GM18526 (cell line): ENCODE data around the gene NQO2.
A peak's percentile ranks its signal among the peaks of the same experiment; 100 is the strongest.

Source experiments
- POLR2A ChIP-seq: IDR thresholded peaks from 3 replicates; pipeline ENCODE4 v1.6.1; 2011; ENCODE audit not compliant: insufficient read length; ENCODE audit errors: extremely low read depth

NQO2 gene, protein sequence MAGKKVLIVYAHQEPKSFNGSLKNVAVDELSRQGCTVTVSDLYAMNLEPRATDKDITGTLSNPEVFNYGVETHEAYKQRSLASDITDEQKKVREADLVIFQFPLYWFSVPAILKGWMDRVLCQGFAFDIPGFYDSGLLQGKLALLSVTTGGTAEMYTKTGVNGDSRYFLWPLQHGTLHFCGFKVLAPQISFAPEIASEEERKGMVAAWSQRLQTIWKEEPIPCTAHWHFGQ

DNA sequence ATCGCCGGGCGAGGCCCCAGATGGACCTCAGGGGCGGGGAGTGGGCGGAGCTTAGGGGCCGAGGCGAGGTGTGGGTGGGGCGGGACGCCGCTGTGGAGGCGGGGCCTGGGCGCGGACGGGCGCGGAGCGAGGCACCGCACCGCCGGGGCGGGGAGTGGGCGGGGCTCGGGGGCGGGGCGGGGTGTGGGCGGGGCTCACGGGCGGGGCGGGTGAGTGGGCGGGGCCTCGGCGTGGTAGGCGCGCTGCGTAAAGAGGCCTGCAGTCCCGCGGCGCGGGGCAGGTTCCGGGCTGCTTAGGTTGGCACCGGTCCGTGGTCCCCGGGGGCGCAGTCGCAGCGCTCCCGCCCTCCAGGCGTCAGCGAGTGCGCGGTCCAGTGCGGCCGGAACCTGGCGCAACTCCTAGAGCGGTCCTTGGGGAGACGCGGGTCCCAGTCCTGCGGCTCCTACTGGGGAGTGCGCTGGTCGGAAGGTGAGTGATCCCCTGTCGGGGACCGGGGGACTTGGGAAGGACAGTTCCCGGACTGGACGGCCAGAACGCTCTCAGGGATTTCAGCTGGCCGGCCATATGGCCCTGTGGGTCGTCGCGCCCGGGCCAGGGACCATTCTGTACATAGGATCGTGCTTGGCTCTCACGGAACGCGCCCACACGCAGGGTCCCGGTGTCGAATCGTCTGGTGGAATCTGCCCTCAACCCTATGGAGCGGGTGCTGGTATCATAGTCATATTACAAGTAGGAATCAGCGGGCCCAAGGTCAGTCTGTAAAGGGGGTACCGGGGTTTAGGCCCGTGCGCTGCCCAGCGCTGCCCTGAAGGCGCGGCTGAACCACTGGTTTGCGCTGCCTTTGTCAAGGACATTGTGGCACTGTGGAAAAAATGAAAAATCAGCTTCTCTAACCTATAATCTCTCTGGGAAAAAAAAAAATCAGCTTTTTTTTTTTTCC is at the start of gene NQO2:
Gene NQO2 (plus strand): TSS at position 277 of the 940 bp plus-strand sequence. CDS start 6,659 bp downstream, outside the sequence.
- peak; percentile 87 for TF ChIP-seq POLR2A

DNA sequence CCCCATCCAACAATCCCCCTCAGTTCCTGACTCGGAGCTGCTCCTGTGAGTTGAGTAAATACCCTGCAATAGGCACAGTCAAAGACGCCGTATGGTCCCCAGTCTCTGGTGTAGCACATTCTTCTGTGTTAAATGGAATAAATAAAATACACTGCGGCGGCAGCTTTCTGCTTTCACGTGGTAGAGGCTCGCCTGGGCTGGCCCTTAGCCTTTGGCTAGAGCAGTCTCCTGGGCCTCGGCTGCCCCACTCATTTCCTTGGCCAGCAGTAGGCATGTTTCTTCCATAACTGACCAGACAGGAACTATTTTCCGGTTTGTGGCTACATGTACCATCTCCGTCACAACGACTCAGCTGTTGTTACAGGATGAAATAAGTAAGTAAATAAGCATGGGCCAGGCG is 49.0 kb upstream of the NQO2 start:
- TF ChIP-seq POLR2A, result no peak

DNA sequence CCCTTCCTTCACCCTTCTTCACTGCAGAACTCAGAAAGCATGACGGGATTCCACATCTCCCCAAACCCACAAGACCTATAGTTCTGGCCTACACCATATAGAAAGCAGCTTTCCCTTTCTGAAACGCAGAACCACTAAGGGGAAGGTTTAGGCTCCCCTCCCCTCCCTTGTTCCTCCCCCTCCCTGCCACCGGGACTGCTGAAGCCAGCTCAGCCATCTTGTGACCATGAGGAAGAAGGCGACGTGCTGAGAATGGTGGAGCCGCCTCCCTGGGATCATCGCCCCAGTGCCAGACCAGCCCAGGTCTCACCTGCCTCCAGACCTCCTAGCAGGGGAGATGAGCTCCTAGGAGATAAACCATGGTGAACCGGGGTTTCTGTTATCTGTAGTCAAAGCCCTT is 48.0 kb upstream of the NQO2 start:
- no peak for TF ChIP-seq POLR2A

DNA sequence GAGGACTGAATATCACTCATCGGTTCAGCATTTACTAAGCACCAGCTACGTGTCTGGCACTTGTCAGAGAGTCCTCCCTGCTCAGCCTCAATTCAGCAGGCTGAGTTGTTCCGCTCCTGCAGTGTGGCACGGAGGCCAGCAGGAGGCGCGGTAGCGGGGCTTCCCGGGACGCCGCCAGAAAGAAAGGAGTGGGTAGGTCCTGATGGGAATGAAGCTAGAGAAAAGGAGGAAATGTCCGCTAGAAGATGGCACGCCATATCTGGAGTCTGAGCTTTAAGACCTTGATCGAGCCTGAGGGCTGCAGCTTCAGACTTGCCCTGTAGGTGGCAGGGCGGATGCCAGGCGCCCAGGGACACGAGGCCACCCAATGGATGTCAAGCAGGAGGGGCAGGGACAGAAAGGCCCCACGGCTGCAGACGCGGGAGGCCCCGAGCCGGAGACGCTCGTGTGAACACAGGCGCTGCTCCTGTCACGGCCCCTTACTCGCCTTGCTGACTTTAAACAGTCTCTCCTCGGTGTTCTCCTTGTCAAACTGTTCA is 47.1 kb upstream of the NQO2 start:
- no peak for TF ChIP-seq POLR2A

DNA sequence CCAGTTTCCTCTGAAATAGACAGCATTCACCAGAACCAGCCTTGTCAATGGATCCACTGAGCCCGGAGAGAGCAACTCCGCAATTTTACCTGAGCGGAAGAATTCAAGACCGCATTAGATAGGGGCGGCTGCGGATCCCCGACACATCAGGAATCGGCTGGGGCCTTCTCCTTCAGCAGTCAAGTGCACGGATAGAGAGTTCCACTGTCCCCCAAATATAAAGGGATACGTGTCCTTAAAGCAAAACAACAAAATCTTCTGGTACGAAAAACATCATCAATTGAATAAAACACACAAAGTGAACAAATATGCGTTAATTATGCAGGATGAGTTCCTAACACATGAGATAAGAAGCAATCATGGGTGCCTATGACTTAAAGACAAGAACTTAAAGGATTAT is 46.6 kb upstream of the NQO2 start:
- no peak for TF ChIP-seq POLR2A

DNA sequence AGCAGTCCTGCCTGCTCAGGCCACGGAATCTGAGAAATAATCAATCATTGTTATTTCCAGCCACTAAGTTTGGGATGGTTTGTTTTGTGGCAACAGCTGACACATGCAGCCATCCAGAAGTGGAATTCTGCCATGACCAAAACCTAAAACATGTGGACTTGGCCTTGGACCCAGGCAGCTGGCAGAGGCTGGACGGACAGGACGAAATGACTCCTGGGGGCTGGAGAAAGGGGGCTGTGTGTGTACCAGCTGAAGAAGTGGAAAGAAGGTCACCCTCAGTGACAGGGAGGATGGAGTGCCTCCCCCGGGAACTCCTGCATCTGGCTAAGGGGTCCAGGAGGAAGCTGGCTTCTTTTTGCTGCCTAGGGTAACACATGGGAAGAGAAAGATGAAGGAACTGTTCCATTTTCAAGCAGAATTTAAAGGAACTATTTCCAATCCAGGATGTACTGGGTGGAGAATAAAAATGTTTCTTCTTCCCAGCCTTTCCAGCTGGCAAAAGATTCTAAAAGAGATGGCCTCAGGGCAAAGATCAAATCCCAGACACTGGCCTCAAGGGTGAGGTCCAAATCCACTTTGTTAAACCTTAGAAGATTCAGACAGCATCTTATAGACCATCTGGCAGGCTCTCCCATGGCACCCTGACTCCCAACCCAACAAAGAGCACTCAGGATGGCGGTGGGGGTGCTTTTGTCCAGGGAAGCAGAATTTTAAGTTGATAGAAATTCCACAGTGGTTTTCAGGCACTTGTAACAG is 42.6 kb upstream of the NQO2 start:
- TF ChIP-seq POLR2A, result no peak

DNA sequence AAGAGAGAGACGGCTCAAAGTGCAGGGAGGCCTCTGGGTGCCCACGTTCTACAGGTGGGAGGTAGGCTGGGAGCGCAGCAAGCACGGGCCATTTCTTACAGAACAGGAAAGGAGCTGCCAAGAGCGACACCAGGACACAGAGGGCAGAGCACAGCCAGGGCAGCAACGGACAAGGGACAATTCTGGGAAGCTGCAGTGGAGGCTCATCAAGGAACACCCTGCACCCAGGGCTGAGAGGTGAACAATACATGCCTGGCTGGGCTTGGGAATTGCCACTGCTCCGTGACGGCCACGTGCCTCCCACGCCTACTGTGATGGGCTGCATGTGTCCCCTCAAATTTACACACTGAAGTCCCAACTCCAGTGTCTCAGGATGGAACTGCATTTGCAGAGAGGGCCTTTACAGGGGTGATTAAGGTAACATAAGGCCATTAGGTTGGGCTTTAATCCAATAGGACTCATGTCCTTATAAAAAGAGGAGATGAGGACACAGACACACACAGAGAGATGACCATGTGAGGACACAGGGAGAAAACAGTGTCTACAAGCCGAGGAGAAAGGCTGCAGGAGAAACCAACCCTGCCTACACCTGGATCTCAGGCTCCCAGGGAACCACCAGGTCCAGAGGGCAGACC is 41.9 kb upstream of the NQO2 start:
- TF ChIP-seq POLR2A, result no peak

DNA sequence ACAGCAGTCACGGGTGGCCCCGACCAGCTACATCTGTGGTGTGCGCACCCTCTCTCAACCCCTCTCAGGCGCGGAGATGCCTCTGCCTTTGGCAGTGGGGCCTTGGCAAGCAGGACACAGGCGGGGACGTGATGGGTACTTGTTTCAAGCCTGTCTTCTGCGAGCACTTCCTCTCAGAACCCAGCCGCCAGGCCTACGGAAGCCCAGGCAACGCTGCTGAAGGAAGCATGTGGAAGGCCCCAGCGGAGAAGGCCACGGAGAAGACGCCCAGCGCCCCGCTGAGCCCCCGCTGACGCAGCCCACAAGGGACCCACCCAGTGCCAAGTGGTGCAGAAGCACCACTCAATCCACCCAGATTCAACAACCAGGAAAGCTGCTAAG is 41.4 kb upstream of the NQO2 start:
- TF ChIP-seq POLR2A, result no peak

DNA sequence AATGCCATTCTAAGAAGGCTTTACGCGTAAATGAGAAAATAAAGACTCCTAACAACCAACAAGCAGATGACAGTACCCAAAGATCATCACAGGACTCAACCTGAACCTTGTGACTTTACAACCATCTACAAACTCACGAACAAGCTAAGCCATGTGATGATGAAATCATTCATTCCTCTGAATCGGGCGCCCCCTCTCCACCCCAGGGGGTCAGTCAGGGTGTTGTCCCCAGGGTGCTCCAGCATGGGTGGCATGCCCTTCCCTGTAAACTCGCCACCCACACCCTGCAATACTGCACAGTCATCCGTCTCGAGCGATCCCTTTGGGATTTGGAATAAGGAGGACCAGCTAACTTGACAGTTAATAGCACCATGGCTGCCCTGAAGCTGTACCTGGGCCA is 40.9 kb upstream of the NQO2 start:
- no peak for TF ChIP-seq POLR2A

DNA sequence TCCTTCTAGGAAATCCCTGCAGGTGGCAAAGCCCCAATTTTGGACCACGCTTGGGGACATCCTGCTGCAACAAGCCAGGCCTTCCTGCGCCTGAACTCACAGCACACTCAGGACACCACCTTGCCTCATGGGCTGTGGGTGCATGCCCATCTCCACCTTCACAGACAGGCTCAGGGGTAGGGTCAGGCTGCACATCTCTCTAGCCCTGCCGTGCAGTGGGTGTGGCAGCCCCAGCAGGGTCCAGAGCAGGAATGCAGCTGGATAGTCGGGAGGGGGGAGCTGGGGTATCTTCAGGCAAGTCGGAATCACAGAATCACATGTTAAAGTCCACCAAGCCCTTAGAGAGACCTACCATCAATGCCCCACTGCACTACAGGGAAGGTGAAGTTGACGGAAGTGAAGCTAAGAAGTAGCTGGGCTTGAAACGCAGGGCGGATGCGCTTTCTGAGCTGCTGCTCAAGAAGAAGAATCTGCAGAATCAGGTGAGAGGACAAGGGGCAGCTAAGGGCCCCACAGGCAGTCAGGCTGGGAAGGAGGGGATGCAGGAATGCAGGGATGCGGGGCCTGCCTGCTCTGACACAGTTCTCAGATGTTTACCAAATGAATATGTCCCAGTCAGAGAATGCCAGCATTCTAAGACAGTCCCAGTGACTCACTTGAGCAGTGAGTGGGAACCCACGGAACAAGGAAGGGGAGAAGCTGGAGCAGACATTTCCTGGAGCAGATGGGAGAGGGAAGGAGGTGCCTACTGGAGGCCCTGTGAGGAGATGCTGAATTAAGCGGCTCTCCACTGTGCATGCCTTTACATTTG is 39.6 kb upstream of the NQO2 start:
- TF ChIP-seq POLR2A, result no peak

DNA sequence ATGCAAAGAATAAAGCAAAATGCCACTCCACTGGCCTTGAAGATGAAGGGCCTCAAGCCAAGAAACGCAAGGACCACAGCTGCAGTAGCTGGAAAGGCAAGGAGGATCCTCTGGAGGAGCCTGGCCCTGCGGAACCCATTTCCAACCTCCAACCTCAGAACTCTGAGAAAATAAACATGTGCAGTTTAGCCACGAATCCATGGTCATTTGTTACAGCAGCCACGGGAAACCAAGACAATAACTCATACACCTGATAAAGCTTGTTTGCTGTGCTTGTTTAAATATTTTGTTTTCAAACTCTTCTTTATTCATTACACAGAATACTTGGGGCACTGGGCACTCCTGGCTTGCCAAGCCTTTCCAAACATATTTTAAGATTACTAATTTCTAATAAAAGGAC is 38.8 kb upstream of the NQO2 start:
- TF ChIP-seq POLR2A, result no peak

DNA sequence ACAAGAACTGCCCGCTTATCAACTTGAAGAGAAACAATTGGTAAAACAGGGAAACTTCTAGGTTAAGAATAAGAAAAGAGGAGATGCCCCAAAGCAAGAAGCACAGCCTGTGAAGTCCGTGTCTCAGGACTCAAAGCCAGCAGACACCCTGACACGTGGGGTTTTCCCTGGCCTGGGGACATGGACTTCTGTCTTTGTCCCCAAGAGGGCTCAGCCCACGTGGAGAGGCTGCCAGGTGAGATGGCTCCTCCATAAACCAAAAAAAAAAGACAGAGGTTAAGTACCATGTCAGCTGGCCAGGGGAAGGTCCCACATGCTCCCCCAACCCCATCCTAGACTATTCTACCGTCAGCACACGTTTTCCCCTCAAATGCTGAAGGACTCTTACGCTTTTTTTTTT is 38.2 kb upstream of the NQO2 start:
- no peak for TF ChIP-seq POLR2A

DNA sequence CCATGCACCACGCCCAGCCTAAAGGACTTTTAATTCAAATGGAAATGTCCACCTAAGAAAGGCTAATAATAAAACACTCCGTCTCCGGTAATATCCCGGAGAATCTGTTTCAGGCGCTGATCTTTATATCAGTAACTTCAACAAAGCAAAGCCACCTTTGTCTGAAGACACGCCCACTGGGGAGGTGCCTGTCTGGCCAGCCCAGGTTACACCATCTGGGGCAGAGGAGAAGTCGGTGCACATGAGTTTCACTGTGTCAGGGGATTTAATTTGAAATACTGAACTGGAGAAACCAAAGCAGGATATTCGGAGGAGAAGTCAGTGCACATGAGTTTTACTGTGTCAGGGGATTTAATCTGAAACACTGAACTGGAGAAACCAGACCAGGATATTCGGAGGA is 37.7 kb upstream of the NQO2 start:
- TF ChIP-seq POLR2A, result no peak

DNA sequence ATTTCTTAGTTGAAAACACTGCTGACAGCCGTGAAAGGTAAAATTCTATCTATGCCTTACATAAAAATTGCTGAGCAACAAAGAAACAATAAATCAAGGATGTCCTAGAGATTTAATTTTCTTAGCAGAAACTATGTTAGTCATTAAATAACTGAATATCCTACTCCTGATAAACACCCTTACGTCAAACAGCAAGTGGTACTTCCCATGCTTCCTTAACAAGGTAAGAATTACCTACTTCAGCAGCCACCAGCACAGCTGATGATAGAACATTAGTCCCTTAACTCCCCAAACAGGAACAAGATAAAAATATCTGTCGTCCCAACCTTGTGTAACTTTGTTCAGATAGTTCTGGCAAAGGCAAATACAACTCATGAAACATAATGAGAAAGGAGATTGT is 37.1 kb upstream of the NQO2 start:
- no peak for TF ChIP-seq POLR2A
